Endodermal cell (in vitro differentiated cells): ENCODE results near the gene SDF2L1. TPM values are rescaled to one million over a fixed set of nuclear protein-coding genes. Genes with fewer than 3 reads are reported as not detected.

Source experiments
- DNase-seq: peaks from one replicate; pipeline ENCODE4 v3.0.0-alpha.2; 2017
- H3K27ac ChIP-seq: 2 replicates; pipeline ENCODE4 v1.5.1; 2013; ENCODE audit warnings: mild to moderate bottlenecking, low read depth, low read length, moderate library complexity
- H3K27me3 ChIP-seq: 2 replicates; pipeline ENCODE4 v1.6.1; 2013; ENCODE audit warnings: mild to moderate bottlenecking, low read length, moderate library complexity; ENCODE audit not compliant: insufficient read depth, control insufficient read depth, poor library complexity, severe bottlenecking
- H3K36me3 ChIP-seq: 2 replicates; pipeline ENCODE4 v1.7.0; 2013; ENCODE audit warnings: mild to moderate bottlenecking, low read length, moderate library complexity; ENCODE audit not compliant: control insufficient read depth, insufficient read depth
- H3K4me1 ChIP-seq: one replicate; pipeline ENCODE4 v1.7.0; 2013; ENCODE audit warnings: low read length; ENCODE audit not compliant: control insufficient read depth, insufficient read depth
- H3K4me3 ChIP-seq: 2 replicates; pipeline ENCODE4 v1.5.1; 2013; ENCODE audit warnings: mild to moderate bottlenecking, low read length, moderate library complexity
- H3K9ac ChIP-seq: 2 replicates; pipeline ENCODE4 v1.6.1; 2013; ENCODE audit warnings: mild to moderate bottlenecking, low read length, moderate library complexity; ENCODE audit not compliant: poor library complexity, severe bottlenecking; ENCODE audit errors: extremely low read depth
- H3K9me3 ChIP-seq: 2 replicates; pipeline ENCODE4 v1.6.1; 2013; ENCODE audit warnings: mild to moderate bottlenecking, low read length, moderate library complexity; ENCODE audit not compliant: control insufficient read depth
- H3K27ac Mint-ChIP-seq: 2 replicates; pipeline ENCODE4 v1.8.0; 2020; ENCODE audit warnings: mixed read lengths
- H3K27me3 Mint-ChIP-seq: 2 replicates; pipeline ENCODE4 v1.8.0; 2021; ENCODE audit warnings: mild to moderate bottlenecking, mixed read lengths; ENCODE audit not compliant: insufficient read depth
- H3K36me3 Mint-ChIP-seq: 2 replicates; pipeline ENCODE4 v1.8.0; 2020; ENCODE audit warnings: low read depth, mixed read lengths
- H3K4me1 Mint-ChIP-seq: 2 replicates; pipeline ENCODE4 v1.8.0; 2020; ENCODE audit warnings: mixed read lengths
- H3K4me3 Mint-ChIP-seq: 2 replicates; pipeline ENCODE4 v1.8.0; 2020; ENCODE audit warnings: mild to moderate bottlenecking, moderate library complexity, mixed read lengths
- H3K9me3 Mint-ChIP-seq: 2 replicates; pipeline ENCODE4 v1.8.0; 2020; ENCODE audit warnings: mild to moderate bottlenecking, mixed read lengths
- WGBS, 2 experiments: methylation state at CpG; one replicate each; pipeline versions ENCODE4 v1.1.5 to v1.1.7; 2013; ENCODE audit warnings: missing lambda C conversion rate in 2 of 2, mixed read lengths in 1 of 2; ENCODE audit not compliant: insufficient coverage in 1 of 2, insufficient read length in 1 of 2; 5-methylcytosine and 5-hydroxymethylcytosine counted together
- total RNA-seq, 2 donors: library from RNA; stranded (reverse); fragmentation: NEBNext Ultra II Directional in 1 of 2; extraction: Animal tissue kit (Norgen Biotek cat#: 25700) in 1 of 2; gene quantifications; 2 replicates in 1 of 2; 3 replicates in 1 of 2; pipeline ENCODE4 v1.2.1, GENCODE V29; 2021
- TF ChIP-seq, protein P1 (sequence below): fragments of 200-600 bp; sonication (generic); conservative IDR thresholded peaks from 2 replicates; pipeline ENCODE4 v1.5.0; 2021; ENCODE audit warnings: antibody characterized with exemption, mild to moderate bottlenecking

The SDF2L1 gene
- total RNA-seq, 2 donors from 2014 or later = 30.3 to 61.4 TPM

DNA sequence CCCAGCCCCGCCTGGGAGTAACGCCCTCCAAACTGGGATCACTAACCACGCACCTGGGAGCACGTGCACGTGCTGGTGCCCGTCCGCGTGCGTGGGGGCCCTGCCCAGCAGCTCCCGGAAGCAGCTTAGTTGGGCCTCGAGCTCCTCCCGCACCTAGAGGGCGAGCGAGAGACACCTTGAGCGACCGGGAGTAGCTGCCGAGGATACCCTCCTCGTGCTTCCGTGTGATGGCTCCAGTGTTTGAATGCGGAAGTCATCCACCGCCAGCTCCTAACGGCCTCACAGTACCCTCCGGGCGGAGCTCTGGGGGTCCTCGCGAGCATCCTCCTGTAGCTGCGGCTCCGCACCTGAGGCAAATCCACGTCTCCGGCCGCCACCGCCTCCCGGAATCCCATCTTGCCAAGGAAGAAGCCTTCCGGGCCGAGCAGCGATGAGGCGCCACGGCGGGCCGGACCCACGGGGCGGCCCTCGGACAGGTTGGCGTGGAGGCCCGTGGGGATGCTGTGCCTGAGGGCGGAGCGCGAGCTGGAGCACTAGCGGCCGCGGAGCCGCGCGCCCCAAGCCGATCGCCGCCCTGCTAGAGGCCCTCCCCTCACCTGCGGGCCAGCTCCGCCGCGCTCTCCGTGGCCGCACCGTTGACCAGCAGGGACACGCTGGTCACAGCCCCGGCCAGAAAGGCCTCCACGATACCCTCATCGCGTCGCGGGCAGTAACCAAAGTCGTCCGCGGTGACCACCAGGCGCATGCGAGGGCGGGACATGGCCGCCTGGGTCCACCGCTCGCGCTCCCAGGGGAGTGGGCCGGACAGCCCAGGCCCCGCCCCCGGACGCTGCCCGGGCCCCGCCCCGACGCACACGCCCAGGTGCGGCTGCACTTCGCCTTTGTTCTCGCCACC lies 12.6 kb upstream of the SDF2L1 start, which contains the start of gene YDJC:
Gene YDJC, minus strand, starts transcription at position 768 of the 895 bp plus-strand sequence. Its CDS starts 8 bp downstream, at position 760.
- H3K27ac Mint-ChIP-seq = peak within 1 kb of the TSS; percentile 89
- Histone ChIP-seq H3K9ac (peak within 1 kb of the TSS; percentile 62), H3K36me3 (peaks cover 14% of the 10 kb centered on the region), H3K9me3 (no peaks in the 10 kb centered on the region), H3K4me3 (peak within 1 kb of the TSS; percentile 86), H3K27ac (peak within 1 kb of the TSS; percentile 42), H3K4me1 (no peaks in the 10 kb centered on the region), H3K27me3 (no peaks in the 10 kb centered on the region)
- H3K9me3 Mint-ChIP-seq = peaks cover 2% of the 10 kb centered on the region
- TF ChIP-seq, protein P1, sequence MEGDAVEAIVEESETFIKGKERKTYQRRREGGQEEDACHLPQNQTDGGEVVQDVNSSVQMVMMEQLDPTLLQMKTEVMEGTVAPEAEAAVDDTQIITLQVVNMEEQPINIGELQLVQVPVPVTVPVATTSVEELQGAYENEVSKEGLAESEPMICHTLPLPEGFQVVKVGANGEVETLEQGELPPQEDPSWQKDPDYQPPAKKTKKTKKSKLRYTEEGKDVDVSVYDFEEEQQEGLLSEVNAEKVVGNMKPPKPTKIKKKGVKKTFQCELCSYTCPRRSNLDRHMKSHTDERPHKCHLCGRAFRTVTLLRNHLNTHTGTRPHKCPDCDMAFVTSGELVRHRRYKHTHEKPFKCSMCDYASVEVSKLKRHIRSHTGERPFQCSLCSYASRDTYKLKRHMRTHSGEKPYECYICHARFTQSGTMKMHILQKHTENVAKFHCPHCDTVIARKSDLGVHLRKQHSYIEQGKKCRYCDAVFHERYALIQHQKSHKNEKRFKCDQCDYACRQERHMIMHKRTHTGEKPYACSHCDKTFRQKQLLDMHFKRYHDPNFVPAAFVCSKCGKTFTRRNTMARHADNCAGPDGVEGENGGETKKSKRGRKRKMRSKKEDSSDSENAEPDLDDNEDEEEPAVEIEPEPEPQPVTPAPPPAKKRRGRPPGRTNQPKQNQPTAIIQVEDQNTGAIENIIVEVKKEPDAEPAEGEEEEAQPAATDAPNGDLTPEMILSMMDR = peak; percentile 77
- H3K4me1 Mint-ChIP-seq = peaks cover 5% of the 10 kb centered on the region
- DNase-seq = peak; percentile 98
- H3K36me3 Mint-ChIP-seq = peaks cover 17% of the 10 kb centered on the region
- H3K27me3 Mint-ChIP-seq = no peaks in the 10 kb centered on the region
- H3K4me3 Mint-ChIP-seq = peak within 1 kb of the TSS; percentile 81
- 1% methylated on average over 39 to 93 of the region's 93 CpGs for WGBS, 2 experiments

DNA sequence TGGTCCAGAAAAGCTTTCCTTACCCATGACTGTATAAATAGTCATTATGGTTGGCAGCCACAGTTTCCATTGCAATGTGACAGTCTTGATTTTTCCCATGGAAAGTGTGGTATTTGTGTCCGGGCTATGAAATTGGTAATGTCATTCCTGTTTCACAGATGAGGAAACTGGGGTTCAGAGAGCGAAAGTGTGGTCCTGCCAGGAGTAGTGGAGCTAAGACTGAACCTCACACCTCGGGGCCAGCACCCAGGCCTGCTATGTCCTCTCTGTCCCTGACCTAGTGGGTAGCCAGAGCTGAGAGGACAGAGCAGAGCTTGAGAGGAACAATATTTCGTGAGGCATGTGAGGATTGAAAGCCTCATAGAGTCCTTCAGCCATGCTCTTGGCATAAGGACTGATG lies 11.1 kb upstream of the SDF2L1 start:
- TF ChIP-seq, protein P1 = no peak
- Histone ChIP-seq H3K4me3 (no peak overlapping the region), H3K27ac (no peak overlapping the region), H3K9ac (no peak overlapping the region), H3K4me1 (no peaks in the 10 kb centered on the region), H3K27me3 (no peaks in the 10 kb centered on the region), H3K9me3 (no peaks in the 10 kb centered on the region), H3K36me3 (peaks cover 8% of the 10 kb centered on the region)
- Mint-ChIP-seq H3K27ac (no peak overlapping the region), H3K4me3 (no peak overlapping the region), H3K9me3 (peaks cover 2% of the 10 kb centered on the region), H3K27me3 (peaks cover 7% of the 10 kb centered on the region), H3K36me3 (peaks cover 17% of the 10 kb centered on the region), H3K4me1 (peaks cover 5% of the 10 kb centered on the region)
- DNase-seq = no peak
- 92% methylated on average over 4 of the region's 4 CpGs for WGBS, 2 experiments

DNA sequence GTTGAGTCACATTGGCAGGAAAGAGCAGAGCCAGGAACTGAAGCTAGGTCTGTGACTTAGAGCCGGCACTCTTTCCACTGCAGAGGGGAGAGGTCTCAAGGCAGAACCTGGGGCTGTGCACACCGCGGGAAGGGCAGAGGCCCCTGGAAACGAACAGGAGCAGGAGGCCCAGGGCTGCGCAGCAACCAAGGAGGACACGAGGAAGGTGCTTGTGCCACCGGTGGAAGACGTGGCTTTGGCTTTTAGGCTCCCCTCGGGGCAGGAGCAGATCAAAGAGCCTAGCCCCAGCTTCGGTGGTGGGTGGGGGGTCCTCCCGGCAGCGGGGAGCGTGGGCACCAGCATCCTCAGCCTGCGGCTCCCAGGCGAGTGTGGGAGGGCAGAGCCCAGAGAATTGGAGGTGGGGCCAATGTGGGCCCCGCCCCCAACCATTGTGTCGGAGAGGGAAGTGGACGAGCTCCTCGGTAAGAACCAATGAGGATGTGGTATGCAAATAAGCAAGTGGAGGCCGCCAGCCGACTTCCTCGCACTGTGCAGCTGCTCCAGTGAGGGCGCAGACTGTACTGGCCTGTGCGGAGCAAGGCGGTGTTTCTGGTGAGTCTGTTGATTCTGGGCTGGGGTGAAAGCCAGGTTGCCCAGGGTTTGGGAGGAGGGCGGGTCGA lies 9.7 kb upstream of the SDF2L1 start, which contains the start of gene CCDC116:
Gene CCDC116, plus strand, starts transcription at position 524 of the 659 bp plus-strand sequence. CDS start 422 bp downstream, outside the sequence.
- no peak within 1 kb of the TSS for H3K9ac ChIP-seq
- Mint-ChIP-seq H3K36me3 (peaks cover 9% of the 10 kb centered on the region), H3K27me3 (peaks cover 15% of the 10 kb centered on the region), H3K4me1 (peaks cover 5% of the 10 kb centered on the region), H3K27ac (no peak within 1 kb of the TSS), H3K4me3 (no peak within 1 kb of the TSS), H3K9me3 (peaks cover 2% of the 10 kb centered on the region)
- no peak within 1 kb of the TSS for H3K4me3 ChIP-seq
- peaks cover 8% of the 10 kb centered on the region for H3K36me3 ChIP-seq
- no peaks in the 10 kb centered on the region for H3K9me3 ChIP-seq
- TF ChIP-seq, protein P1 = no peak
- 86 to 89% methylated on average over 10 to 27 of the region's 27 CpGs for WGBS, 2 experiments
- H3K4me1 ChIP-seq = no peaks in the 10 kb centered on the region
- H3K27me3 ChIP-seq = no peaks in the 10 kb centered on the region
- DNase-seq = peak; percentile 86
- H3K27ac ChIP-seq = no peak within 1 kb of the TSS
